Left kidney (tissue), 2 donors: ENCODE results near the gene UBAC1. TPM values are rescaled to one million over a fixed set of nuclear protein-coding genes. Genes with fewer than 3 reads are reported as not detected.

Experiments used
- DNase-seq: peaks from one replicate; pipeline ENCODE4 v3.0.0-alpha.2; 2013
- polyA plus RNA-seq: library from polyadenylated mRNA; unstranded; fragments of 120-200 nt; gene quantifications from one replicate; pipeline ENCODE4 v1.2.1, GENCODE V29; 2013; ENCODE audit not compliant: insufficient read length

The UBAC1 gene
- polyA plus RNA-seq, 1 donor: 31.5 TPM

- no peak for DNase-seq
Measured at GRCh38 chr9:135941288-135941995, 19.7 kb downstream of the UBAC1 start.

- no peak for DNase-seq
Measured at GRCh38 chr9:135939351-135940265, 21.6 kb downstream of the UBAC1 start.

GRCh38 chr9:135937521-135938489 is 23.4 kb downstream of the UBAC1 start:
- no peak for DNase-seq

GRCh38 chr9:135933114-135933513 is 28.1 kb downstream of the UBAC1 start:
- DNase-seq: no peak

- no peak for DNase-seq
Measured at GRCh38 chr9:135932656-135933055, 28.5 kb downstream of the UBAC1 start.

- no peak for DNase-seq
Measured at GRCh38 chr9:135931349-135931820, 29.8 kb downstream of the UBAC1 start.

GRCh38 chr9:135930446-135931345 is 30.5 kb downstream of the UBAC1 start:
- no peak for DNase-seq

- no peak for DNase-seq
Measured at GRCh38 chr9:135929656-135930445, 31.3 kb downstream of the UBAC1 start.

GRCh38 chr9:135928731-135929655 is 32.2 kb downstream of the UBAC1 start:
- DNase-seq: no peak

- DNase-seq: no peak
Measured at GRCh38 chr9:135928074-135928730, 33.0 kb downstream of the UBAC1 start.

GRCh38 chr9:135927195-135928013 is 33.8 kb downstream of the UBAC1 start:
- DNase-seq: no peak

GRCh38 chr9:135926402-135927194 is 34.6 kb downstream of the UBAC1 start:
- DNase-seq: no peak

- DNase-seq: peak; percentile 48
Measured at GRCh38 chr9:135925496-135926133, 35.6 kb downstream of the UBAC1 start.

GRCh38 chr9:135924628-135925338 is 36.4 kb downstream of the UBAC1 start:
- DNase-seq: no peak

GRCh38 chr9:135923508-135923907 is 37.7 kb downstream of the UBAC1 start:
- no peak for DNase-seq
